Stimulated activated CD8-positive, alpha-beta memory T cell treated with anti-CD3 and anti-CD28 coated beads, Interleukin-7, amount 100 ng/mL, for 48 hours (primary cell): Measurements from ENCODE around the gene RNF167.

Experiments
- DNase-seq, 2 donors: peaks; one replicate each; pipeline ENCODE4 v3.0.0-alpha.2; 2020; ENCODE audit warnings: low read depth in 1 of 2; ENCODE audit errors: extremely low read depth in 1 of 2

RNF167 gene

DNA sequence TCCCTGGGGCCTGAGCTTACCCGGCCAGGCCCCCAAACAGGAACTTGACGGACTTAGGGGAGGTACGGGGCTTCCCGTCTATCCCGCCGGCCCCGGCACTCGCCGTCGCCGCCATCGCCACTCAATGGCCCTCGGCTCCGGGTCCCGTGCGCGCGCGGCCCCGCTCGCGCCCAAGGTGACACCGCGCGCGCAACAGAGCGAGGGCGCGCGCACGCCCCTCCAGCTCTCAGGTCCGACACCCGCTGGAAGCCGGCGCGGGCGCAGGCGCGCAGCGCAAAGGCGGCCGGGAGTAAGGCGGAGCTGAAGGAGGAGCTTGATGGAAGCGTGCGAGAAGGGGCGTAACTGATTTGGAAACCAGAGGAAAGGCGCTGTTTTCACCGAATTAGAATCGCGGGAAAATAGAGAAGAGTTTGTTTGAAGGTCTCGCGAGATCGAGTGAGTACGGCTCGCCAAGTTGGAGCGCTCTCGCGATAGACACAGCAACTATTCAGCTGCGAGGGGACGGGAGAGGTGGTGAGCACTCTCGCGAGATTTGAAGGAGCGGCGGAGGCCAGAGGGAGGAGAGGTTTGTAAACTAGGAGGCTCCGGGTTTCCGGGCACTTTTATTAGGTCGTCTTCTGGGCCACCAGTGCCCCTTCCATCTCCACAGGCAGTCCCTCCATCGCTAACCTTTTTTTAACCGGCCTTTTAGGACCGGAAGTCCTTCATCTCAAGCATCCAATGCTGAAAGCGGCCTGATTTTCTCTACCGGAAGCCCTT, at the start of gene RNF167, which contains the start of gene SLC25A11:
RNF167 (plus strand) TSS at position 473 of the 759 bp plus-strand sequence. CDS start 642 bp downstream, outside the sequence.
SLC25A11 (minus strand) TSS at position 251 of the 759 bp plus-strand sequence; CDS start at position 115, 136 bp downstream.
- peak; percentile 92 to 97 for DNase-seq

- no peak for DNase-seq
These were observed 48.4 kb upstream of the RNF167 start for GRCh38 chr17:4891411-4892410.

DNA sequence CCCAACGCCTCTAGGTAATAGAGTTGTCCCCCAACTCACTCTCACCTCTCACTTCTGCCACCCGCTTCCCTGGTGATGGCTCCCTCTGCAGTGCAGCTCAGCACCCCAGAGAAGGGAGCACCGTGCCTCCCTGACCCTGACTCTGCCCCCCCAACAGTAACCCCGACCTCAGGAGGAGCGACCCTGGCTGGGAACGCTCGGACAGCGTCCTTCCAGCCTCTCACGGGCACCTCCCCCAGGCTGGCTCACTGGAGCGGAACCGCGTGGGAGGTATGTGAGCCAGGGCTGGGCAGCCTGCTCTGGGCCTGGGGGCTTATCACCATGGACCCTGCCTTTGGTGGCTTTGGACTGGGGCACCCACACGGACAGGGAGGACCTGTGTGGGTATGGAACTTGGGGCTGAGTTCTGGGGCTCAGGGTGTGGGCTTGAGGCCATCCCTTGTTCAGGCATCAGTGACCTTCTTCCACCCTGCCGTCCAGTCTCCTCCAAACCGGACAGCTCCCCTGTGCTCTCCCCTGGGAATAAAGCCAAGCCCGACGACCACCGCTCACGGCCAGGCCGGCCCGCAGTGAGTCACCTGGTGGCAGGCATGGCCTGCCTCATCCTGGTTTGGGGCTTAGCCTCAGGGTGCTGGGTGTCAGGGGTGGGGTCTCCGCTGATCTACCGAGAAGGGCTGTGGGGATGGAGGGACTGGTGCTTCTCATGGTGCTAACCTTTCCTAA, 47.4 kb upstream of the RNF167 start:
- no peak for DNase-seq

- DNase-seq = no peak
These were observed 46.8 kb upstream of the RNF167 start for GRCh38 chr17:4893272-4893671.

GRCh38 chr17:4893721-4894560, 46.1 kb upstream of the RNF167 start:
- DNase-seq = no peak

DNA sequence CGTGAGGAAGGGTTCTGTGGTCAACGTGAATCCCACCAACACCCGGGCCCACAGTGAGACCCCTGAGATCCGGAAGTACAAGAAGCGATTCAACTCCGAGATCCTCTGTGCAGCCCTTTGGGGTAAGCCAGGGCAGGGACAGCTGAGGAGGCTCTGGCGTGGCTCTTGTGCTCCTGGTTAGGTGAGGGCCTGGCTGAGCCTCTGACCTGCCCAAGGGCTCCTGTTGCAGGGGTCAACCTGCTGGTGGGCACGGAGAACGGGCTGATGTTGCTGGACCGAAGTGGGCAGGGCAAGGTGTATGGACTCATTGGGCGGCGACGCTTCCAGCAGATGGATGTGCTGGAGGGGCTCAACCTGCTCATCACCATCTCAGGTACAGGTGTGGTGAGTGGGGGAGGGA, 44.9 kb upstream of the RNF167 start:
- no peak for DNase-seq

GRCh38 chr17:4895657-4896331, 44.3 kb upstream of the RNF167 start:
- no peak for DNase-seq

GRCh38 chr17:4896332-4897197, 43.5 kb upstream of the RNF167 start:
- DNase-seq = no peak

GRCh38 chr17:4897198-4897687, 42.8 kb upstream of the RNF167 start:
- no peak for DNase-seq

- no peak for DNase-seq
These were observed 42.3 kb upstream of the RNF167 start for GRCh38 chr17:4897785-4898184.

DNA sequence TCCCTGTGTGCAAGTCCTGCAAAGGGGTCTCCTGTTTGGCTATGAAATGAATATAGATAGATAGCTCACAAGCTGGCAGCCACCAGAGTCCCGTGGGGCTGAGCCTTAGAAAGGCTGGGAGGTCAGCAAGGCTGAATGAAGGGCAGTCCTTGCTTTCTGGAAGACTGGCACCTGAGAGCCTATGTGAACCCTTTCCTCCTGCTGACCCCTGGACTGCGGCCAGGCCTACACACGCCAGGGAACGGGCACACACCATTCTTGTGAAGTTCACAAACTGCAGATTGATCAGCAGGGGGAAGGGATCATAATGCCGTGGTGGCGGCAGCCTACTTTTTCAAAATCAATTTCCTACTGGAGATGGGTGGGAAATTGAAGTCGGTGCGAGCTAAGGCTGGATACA, 41.7 kb upstream of the RNF167 start:
- no peak for DNase-seq

GRCh38 chr17:4898927-4899326, 41.1 kb upstream of the RNF167 start:
- no peak for DNase-seq

DNA sequence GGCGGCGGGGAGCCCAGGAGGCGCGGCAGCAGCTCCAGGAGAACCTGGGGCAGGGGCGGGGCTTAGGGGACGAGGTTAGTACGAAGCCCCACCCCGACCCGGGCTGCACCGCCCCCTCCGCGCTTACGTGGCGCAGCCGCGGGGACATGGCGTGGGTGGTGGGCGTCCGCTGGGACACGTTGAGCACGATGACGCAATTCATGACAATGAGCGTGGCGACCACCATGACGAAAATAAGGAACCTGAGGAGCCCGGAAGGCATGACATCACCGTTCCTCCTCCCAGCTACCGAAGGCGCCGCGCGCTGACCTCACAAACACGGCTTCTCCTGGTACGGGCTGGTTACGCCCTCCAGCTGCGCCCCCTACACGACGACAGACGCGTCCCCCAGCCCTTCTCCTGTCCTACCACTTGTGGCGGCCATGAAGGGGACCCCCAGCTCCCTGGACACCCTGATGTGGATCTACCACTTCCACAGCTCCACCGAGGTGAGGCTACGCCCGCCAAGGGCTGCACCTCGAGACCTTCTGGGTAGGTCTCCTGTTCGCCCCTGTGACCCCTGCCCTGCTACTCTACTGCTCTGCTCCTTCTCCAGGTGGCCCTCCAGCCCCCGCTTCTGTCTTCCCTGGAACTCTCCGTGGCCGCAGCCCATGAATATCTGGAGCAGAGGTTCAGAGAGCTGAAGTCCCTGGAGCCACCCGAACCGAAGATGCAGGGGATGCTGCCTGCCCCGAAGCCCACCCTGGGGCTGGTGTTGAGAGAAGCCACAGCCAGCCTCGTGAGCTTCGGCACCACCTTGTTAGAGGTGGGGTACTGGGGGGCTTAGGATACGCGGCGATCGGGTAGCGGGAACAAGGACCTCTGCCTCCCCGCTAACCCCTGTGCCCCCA, 40.5 kb upstream of the RNF167 start, which contains the start of gene C17orf107:
C17orf107 (plus strand) TSS at position 196 of the 890 bp plus-strand sequence; CDS start at position 423, 227 bp downstream.
- peak; percentile 88 to 93 for DNase-seq

DNA sequence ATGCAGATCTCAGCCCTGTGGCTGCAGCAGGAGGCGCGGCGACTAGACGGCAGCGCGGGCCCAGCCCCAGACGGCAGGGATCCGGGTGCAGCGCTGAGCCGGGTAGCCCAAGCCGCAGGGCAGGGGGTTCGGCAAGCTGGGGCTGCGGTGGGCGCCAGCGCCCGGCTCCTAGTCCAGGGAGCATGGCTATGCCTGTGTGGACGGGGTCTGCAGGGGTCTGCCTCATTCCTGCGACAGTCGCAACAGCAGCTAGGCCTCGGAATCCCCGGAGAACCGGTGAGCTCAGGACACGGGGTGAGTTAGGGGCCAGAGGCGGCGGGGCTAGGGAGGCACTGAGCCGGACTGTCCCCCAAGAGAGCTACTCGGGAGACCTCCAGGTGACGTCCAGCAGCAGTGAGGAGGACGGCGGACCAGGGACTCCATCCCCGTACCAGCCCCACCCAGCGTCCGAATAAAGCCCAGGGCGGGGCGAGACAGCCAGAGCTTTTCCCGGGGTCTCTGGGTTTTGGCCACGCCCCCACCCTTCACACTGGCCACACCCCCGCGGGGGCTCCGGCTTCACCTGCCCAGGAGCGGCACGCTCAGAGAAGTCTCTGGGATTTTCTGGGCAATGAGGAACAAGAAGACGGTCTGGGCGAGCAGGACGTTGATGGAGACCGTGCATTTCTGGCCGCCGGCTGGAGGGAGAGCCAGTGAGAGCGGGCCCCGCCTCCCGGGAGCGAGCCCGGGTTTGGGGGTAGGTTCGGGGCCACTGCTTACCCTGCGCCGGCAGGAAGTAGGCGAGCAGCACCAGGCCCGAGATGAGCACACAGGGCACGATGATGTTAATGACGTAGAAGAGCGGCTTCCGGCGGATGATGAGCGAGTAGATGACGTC, 39.6 kb upstream of the RNF167 start:
- no peak for DNase-seq

DNA sequence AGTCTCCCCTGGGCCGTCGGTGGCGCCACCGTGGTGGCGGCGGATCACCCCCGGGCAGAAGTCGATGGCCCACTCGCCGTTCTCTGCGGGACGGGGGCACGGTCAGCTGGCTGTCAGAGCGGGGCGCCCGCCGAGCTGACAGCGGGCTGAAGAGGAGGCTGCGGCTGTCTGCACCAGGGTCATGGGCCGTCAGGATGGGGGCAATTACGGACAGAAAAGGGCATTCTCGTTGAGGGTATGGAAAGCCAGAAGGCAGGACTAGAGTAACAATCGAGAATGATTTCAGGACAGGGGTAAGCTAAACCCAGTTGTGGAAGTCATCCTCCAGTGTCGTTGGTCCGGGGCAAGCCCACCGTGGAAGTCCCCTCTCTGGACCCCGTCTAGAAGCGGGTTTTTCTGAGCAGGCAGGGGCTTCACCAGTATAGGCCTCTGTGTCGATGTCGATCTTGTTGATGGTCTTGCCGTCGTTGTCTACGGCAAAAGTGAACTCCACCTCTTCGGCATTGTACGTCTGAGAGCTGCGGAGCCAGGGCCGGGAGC, 38.9 kb upstream of the RNF167 start:
- no peak for DNase-seq
